Nephron progenitor cell (in vitro differentiated cells): ENCODE measurements around the gene EHD1.

Source experiments
- DNase-seq: peaks from one replicate; pipeline ENCODE4 v3.0.0; 2021
- H3K27ac Mint-ChIP-seq: 2 replicates; pipeline ENCODE4 v1.8.0; 2021; ENCODE audit warnings: mild to moderate bottlenecking, moderate library complexity, mixed read lengths
- H3K27me3 Mint-ChIP-seq: 2 replicates; pipeline ENCODE4 v1.8.0; 2021; ENCODE audit warnings: mild to moderate bottlenecking, low read depth, mixed read lengths; ENCODE audit not compliant: poor library complexity
- H3K36me3 Mint-ChIP-seq: 2 replicates; pipeline ENCODE4 v1.8.0; 2021; ENCODE audit warnings: low read depth, mixed read lengths
- H3K4me1 Mint-ChIP-seq: 2 replicates; pipeline ENCODE4 v1.8.0; 2021; ENCODE audit warnings: mixed read lengths
- H3K4me3 Mint-ChIP-seq: 2 replicates; pipeline ENCODE4 v1.8.0; 2021; ENCODE audit warnings: mild to moderate bottlenecking, moderate library complexity, mixed read lengths
- H3K9me3 Mint-ChIP-seq: 2 replicates; pipeline ENCODE4 v1.8.0; 2021; ENCODE audit warnings: mild to moderate bottlenecking, moderate library complexity, mixed read lengths
- CTCF ChIP-seq: fragments of 200-600 bp; sonication (generic); IDR thresholded peaks from 2 replicates; pipeline ENCODE4 v1.5.0; 2021; ENCODE audit warnings: antibody characterized with exemption

EHD1 gene

GRCh38 chr11:64868904-64869570 lies 9.4 kb downstream of the EHD1 start:
- TF ChIP-seq CTCF, result no peak
- H3K27ac Mint-ChIP-seq, result peak overlapping the region; percentile 62
- peaks cover 2% of the 10 kb centered on the region for H3K27me3 Mint-ChIP-seq
- H3K4me1 Mint-ChIP-seq, result peaks cover 66% of the 10 kb centered on the region
- DNase-seq, result no peak
- H3K9me3 Mint-ChIP-seq, result no peaks in the 10 kb centered on the region
- H3K36me3 Mint-ChIP-seq, result peaks cover 27% of the 10 kb centered on the region
- H3K4me3 Mint-ChIP-seq, result no peak overlapping the region

- TF ChIP-seq CTCF, result no peak
- Mint-ChIP-seq H3K4me3 (no peak overlapping the region), H3K36me3 (peaks cover 21% of the 10 kb centered on the region), H3K9me3 (no peaks in the 10 kb centered on the region), H3K27me3 (peaks cover 2% of the 10 kb centered on the region), H3K27ac (peak overlapping the region; percentile 25), H3K4me1 (peaks cover 73% of the 10 kb centered on the region)
- no peak for DNase-seq
These were observed 10.5 kb downstream of the EHD1 start for GRCh38 chr11:64867748-64868462.

DNA sequence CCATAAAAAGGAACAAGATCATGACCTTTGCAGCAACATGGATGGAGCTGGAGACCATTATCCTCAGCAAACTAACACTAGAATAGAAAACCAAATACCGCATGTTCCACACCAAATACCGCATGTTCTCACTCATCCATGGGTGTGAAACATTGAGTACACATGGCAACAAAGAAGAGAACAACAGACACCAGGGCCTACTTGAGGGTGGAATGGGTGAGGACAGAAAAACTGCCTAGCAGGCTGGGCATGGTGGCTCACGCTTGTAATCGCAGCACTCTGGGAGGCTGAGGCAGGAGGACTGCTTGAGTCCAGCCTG lies 12.3 kb downstream of the EHD1 start:
- Mint-ChIP-seq H3K36me3 (peaks cover 16% of the 10 kb centered on the region), H3K4me1 (peaks cover 68% of the 10 kb centered on the region), H3K27me3 (peaks cover 2% of the 10 kb centered on the region), H3K27ac (no peak overlapping the region), H3K4me3 (no peak overlapping the region), H3K9me3 (no peaks in the 10 kb centered on the region)
- DNase-seq, result no peak
- no peak for TF ChIP-seq CTCF

DNA sequence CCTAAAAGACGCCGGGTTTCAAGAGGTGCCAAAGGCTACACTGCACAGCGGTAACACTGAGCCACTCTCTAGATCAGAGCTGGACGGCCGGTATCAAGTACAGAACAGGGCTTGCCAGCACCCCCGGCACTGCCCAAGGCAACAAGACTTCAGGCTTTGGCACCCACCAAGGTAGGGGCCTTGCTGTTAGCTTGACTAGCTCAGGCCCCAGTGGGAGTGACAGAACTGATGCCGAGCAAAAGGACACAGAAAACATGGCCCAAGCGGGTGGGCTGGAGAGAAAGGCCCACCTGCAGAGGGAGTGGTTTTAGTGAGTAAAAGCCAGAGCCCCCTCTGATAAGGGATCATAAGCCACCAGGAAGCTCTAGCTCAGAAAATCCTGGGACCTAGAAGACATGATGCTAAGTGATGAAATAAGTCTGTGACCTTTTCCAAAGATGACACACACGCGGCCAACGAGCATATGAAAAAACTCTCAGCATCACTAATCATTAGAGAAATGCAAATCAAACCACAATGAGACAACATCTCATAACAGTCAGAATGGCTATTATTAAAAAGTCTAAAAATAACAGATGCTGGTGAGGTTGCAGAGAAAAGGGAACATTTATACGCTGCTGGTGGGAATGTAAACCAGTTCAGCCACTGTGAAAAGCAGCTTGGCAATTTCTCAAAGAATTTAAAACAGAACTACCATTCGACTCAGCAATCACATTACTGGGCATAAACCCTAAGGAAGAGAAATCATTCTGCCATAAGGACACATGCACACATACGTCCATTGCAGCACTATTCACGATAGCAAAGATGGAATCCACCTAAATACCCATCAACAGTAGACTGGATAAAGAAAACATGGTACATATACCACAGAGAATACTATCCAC lies 12.9 kb downstream of the EHD1 start:
- DNase-seq, result no peak
- Mint-ChIP-seq H3K4me1 (peaks cover 62% of the 10 kb centered on the region), H3K4me3 (no peak overlapping the region), H3K27ac (no peak overlapping the region), H3K9me3 (no peaks in the 10 kb centered on the region), H3K36me3 (peaks cover 16% of the 10 kb centered on the region), H3K27me3 (peaks cover 2% of the 10 kb centered on the region)
- TF ChIP-seq CTCF, result no peak

GRCh38 chr11:64864473-64865285 lies 13.7 kb downstream of the EHD1 start:
- no peak for TF ChIP-seq CTCF
- DNase-seq, result no peak
- peaks cover 2% of the 10 kb centered on the region for H3K27me3 Mint-ChIP-seq
- no peaks in the 10 kb centered on the region for H3K9me3 Mint-ChIP-seq
- H3K27ac Mint-ChIP-seq, result no peak overlapping the region
- no peak overlapping the region for H3K4me3 Mint-ChIP-seq
- H3K36me3 Mint-ChIP-seq, result peaks cover 23% of the 10 kb centered on the region
- peaks cover 54% of the 10 kb centered on the region for H3K4me1 Mint-ChIP-seq
